SK-N-SH treated with all-trans-retinoic acid at 6 μM for 48 hours (cell line): ENCODE data around the gene TSSK6.

Experiments
- ATAC-seq: fragments of 200-7000 bp; cut with Tn5 transposase; 3 replicates; pipeline ENCODE4 v1.9.1; 2020; ENCODE audit warnings: mild to moderate bottlenecking, moderate library complexity
- ARNTL ChIP-seq: fragments of 450-650 bp; formaldehyde crosslinking; IDR thresholded peaks from 2 replicates; pipeline ENCODE4 v1.5.0; 2020; ENCODE audit warnings: low read depth, mild to moderate bottlenecking, moderate library complexity, borderline replicate concordance
- CSDC2 ChIP-seq: fragments of 250-450 bp; sonication (Bioruptor Pico); IDR thresholded peaks from 2 replicates; pipeline ENCODE4 v1.5.0; 2020; ENCODE audit warnings: mild to moderate bottlenecking, moderate library complexity
- CSRNP3 ChIP-seq: fragments of 250-450 bp; sonication (Bioruptor Pico); IDR thresholded peaks from 2 replicates; pipeline ENCODE4 v1.5.1; 2021; ENCODE audit warnings: mild to moderate bottlenecking, moderate library complexity
- GLIS3 ChIP-seq: fragments of 250-450 bp; sonication (Bioruptor Pico); IDR thresholded peaks from 2 replicates; pipeline ENCODE4 v1.5.0; 2020; ENCODE audit warnings: mild to moderate bottlenecking, moderate library complexity
- ISL1 ChIP-seq: fragments of 250-450 bp; sonication (Bioruptor Pico); IDR thresholded peaks from 2 replicates; pipeline ENCODE4 v2.1.2; 2022; ENCODE audit warnings: mild to moderate bottlenecking, moderate library complexity
- OSR1 ChIP-seq: fragments of 250-450 bp; sonication (Bioruptor Pico); IDR thresholded peaks from 2 replicates; pipeline ENCODE4 v1.8.0; 2022; ENCODE audit warnings: moderate library complexity, mild to moderate bottlenecking, inconsistent platforms
- PATZ1 ChIP-seq: fragments of 250-450 bp; sonication (Bioruptor Pico); IDR thresholded peaks from 2 replicates; pipeline ENCODE4 v1.8.0; 2020; ENCODE audit warnings: mild to moderate bottlenecking, moderate library complexity, borderline replicate concordance
- POU6F1 ChIP-seq: fragments of 250-450 bp; sonication (Bioruptor Pico); IDR thresholded peaks from 2 replicates; pipeline ENCODE4 v1.8.0; 2021; ENCODE audit warnings: low read depth, mild to moderate bottlenecking, moderate library complexity, borderline replicate concordance
- PPARA ChIP-seq: fragments of 250-450 bp; sonication (Bioruptor Pico); IDR thresholded peaks from 2 replicates; pipeline ENCODE4 v1.5.0; 2020; ENCODE audit warnings: mild to moderate bottlenecking, borderline replicate concordance
- RARB ChIP-seq: fragments of 250-450 bp; sonication (Bioruptor Pico); IDR thresholded peaks from 2 replicates; pipeline ENCODE4 v1.8.0; 2021; ENCODE audit warnings: mild to moderate bottlenecking, moderate library complexity
- SNAI2 ChIP-seq: fragments of 250-450 bp; sonication (Bioruptor Pico); IDR thresholded peaks from 2 replicates; pipeline ENCODE4 v1.5.0; 2020; ENCODE audit warnings: mild to moderate bottlenecking, moderate library complexity
- TCF4 ChIP-seq: fragments of 250-450 bp; sonication (Bioruptor Pico); IDR thresholded peaks from 2 replicates; pipeline ENCODE4 v1.8.0; 2021; ENCODE audit warnings: mild to moderate bottlenecking, moderate library complexity, borderline replicate concordance
- TOX ChIP-seq: fragments of 250-450 bp; sonication (Bioruptor Pico); IDR thresholded peaks from 2 replicates; pipeline ENCODE4 v1.8.0; 2021; ENCODE audit warnings: mild to moderate bottlenecking, moderate library complexity, borderline replicate concordance
- ZFP3 ChIP-seq: fragments of 250-450 bp; sonication (Bioruptor Pico); IDR thresholded peaks from 2 replicates; pipeline ENCODE4 v1.5.0; 2020; ENCODE audit warnings: mild to moderate bottlenecking, moderate library complexity
- ZFP30 ChIP-seq: fragments of 450-650 bp; formaldehyde crosslinking; IDR thresholded peaks from 2 replicates; pipeline ENCODE4 v1.5.0; 2022; ENCODE audit warnings: mild to moderate bottlenecking, moderate library complexity
- ZNF565 ChIP-seq: fragments of 450-650 bp; formaldehyde crosslinking; conservative IDR thresholded peaks from 2 replicates; pipeline ENCODE4 v1.5.0; 2020; ENCODE audit warnings: low read depth, mild to moderate bottlenecking, moderate library complexity
- ZNF70 ChIP-seq: fragments of 450-650 bp; formaldehyde crosslinking; IDR thresholded peaks from 2 replicates; pipeline ENCODE4 v1.5.0; 2020; ENCODE audit warnings: mild to moderate bottlenecking, moderate library complexity

TSSK6 gene

GRCh38 chr19:19468424-19469050, 46.8 kb downstream of the TSSK6 start:
- TF ChIP-seq POU6F1 (CRISPR knock-in tag) (0 out of 2 replicates have a peak, but pooled peaks have one; percentile 51), ZNF70 (no peak), GLIS3 (CRISPR knock-in tag) (no peak), ZNF565 (no peak), PATZ1 (CRISPR knock-in tag) (no peak), TCF4 (CRISPR knock-in tag) (peak; percentile 70), CSRNP3 (no peak)
- ATAC-seq: no peak

- no peak for TF ChIP-seq TCF4 (CRISPR knock-in tag)
- TF ChIP-seq ZFP30 (CRISPR knock-in tag): no peak
- no peak for TF ChIP-seq OSR1 (CRISPR knock-in tag)
- TF ChIP-seq SNAI2: no peak
- no peak for TF ChIP-seq ARNTL
- TF ChIP-seq PATZ1 (CRISPR knock-in tag): no peak
- TF ChIP-seq CSRNP3: no peak
- TF ChIP-seq GLIS3 (CRISPR knock-in tag): no peak
- no peak for ATAC-seq
Measured at GRCh38 chr19:19466201-19466600, 49.1 kb downstream of the TSSK6 start.

GRCh38 chr19:19465436-19466070, 49.8 kb downstream of the TSSK6 start:
- TF ChIP-seq PPARA (CRISPR knock-in tag) (no peak), ZNF565 (no peak), ARNTL (no peak), TCF4 (CRISPR knock-in tag) (no peak), RARB (CRISPR knock-in tag) (no peak), ZFP3 (no peak), POU6F1 (CRISPR knock-in tag) (no peak), ZNF70 (no peak), TOX (no peak), GLIS3 (CRISPR knock-in tag) (no peak), CSDC2 (no peak), ISL1 (CRISPR knock-in tag) (no peak)
- no peak for ATAC-seq
